GM23338 (cell line): ENCODE data around the gene KLK11. TPM values are rescaled to one million over a fixed set of nuclear protein-coding genes. Genes with fewer than 3 reads are reported as not detected.

ENCODE experiments used
- ATAC-seq: fragments of 200-7000 bp; cut with Tn5 transposase; 3 replicates; pipeline ENCODE4 v1.9.1; 2020
- DNase-seq: peaks from one replicate; pipeline ENCODE4 v3.0.0-alpha.2; 2015; ENCODE audit warnings: low spot score
- H2AFZ ChIP-seq: fragments of 200-600 bp; sonication (generic); 2 replicates; pipeline ENCODE4 v1.8.0; 2016; ENCODE audit warnings: antibody characterized with exemption, mild to moderate bottlenecking, moderate library complexity
- H3F3A ChIP-seq: fragments of 200-600 bp; sonication (generic); replicated peaks from 2 replicates; pipeline ENCODE4 v1.8.0; 2017; ENCODE audit warnings: antibody characterized with exemption, mixed run types, low read depth
- H3K27ac ChIP-seq: fragments of 200-600 bp; sonication (generic); 2 replicates; pipeline ENCODE4 v1.6.1; 2016; ENCODE audit warnings: low read depth
- H3K27me3 ChIP-seq: fragments of 200-600 bp; sonication (generic); 2 replicates; pipeline ENCODE4 v1.8.0; 2016; ENCODE audit warnings: mild to moderate bottlenecking, mixed run types, moderate library complexity; ENCODE audit not compliant: insufficient read depth
- H3K36me3 ChIP-seq: fragments of 200-600 bp; sonication (generic); 2 replicates; pipeline ENCODE4 v1.8.0; 2016; ENCODE audit warnings: mild to moderate bottlenecking; ENCODE audit not compliant: insufficient read depth
- H3K4me1 ChIP-seq: fragments of 200-600 bp; sonication (generic); 2 replicates; pipeline ENCODE4 v1.8.0; 2016; ENCODE audit warnings: mild to moderate bottlenecking, moderate library complexity; ENCODE audit not compliant: insufficient read depth
- H3K4me2 ChIP-seq: fragments of 200-600 bp; sonication (generic); 2 replicates; pipeline ENCODE4 v1.7.1; 2017; ENCODE audit warnings: mixed run types
- H3K4me3 ChIP-seq: fragments of 200-600 bp; sonication (generic); 2 replicates; pipeline ENCODE4 v1.6.1; 2016; ENCODE audit warnings: mixed run types
- H3K79me2 ChIP-seq: fragments of 200-600 bp; sonication (generic); replicated peaks from 2 replicates; pipeline ENCODE4 v1.8.0; 2017; ENCODE audit warnings: mild to moderate bottlenecking; ENCODE audit not compliant: insufficient read depth
- H3K9me2 ChIP-seq: fragments of 200-600 bp; sonication (generic); 2 replicates; pipeline ENCODE4 v1.8.0; 2017; ENCODE audit not compliant: insufficient read depth
- H4K20me1 ChIP-seq: fragments of 200-600 bp; sonication (generic); replicated peaks from 2 replicates; pipeline ENCODE4 v1.8.0; 2017; ENCODE audit warnings: mild to moderate bottlenecking; ENCODE audit not compliant: insufficient read depth
- H3K27ac Mint-ChIP-seq: 2 replicates; pipeline ENCODE4 v1.8.0; 2020; ENCODE audit warnings: inconsistent platforms, mild to moderate bottlenecking, moderate library complexity, mixed read lengths
- H3K27me3 Mint-ChIP-seq: 3 replicates; pipeline ENCODE4 v1.8.0; 2022; ENCODE audit warnings: low read depth, mild to moderate bottlenecking, moderate library complexity, mixed read lengths, inconsistent platforms; ENCODE audit not compliant: insufficient read depth, poor library complexity
- H3K36me3 Mint-ChIP-seq: 3 replicates; pipeline ENCODE4 v1.8.0; 2021; ENCODE audit warnings: low read depth, mild to moderate bottlenecking, inconsistent platforms, moderate library complexity, mixed read lengths
- H3K4me1 Mint-ChIP-seq: 3 replicates; pipeline ENCODE4 v1.8.0; 2020; ENCODE audit warnings: mild to moderate bottlenecking, inconsistent platforms, mixed read lengths
- H3K4me3 Mint-ChIP-seq: 3 replicates; pipeline ENCODE4 v1.8.0; 2021; ENCODE audit warnings: moderate library complexity, mild to moderate bottlenecking, inconsistent platforms, mixed read lengths
- H3K9me3 Mint-ChIP-seq: 3 replicates; pipeline ENCODE4 v1.8.0; 2020; ENCODE audit warnings: moderate library complexity, mild to moderate bottlenecking, inconsistent platforms, mixed read lengths
- CTCF ChIP-seq, 2 experiments: fragments of 200-600 bp in 1 of 2; sonication (generic) in 1 of 2; conservative IDR thresholded peaks; 2 replicates each; pipeline versions ENCODE4 v1.5.1 to v1.6.1; 2016 to 2017; ENCODE audit warnings: antibody characterized with exemption in 2 of 2, low read depth in 2 of 2, mild to moderate bottlenecking in 2 of 2, moderate library complexity in 1 of 2
- EZH2 ChIP-seq: fragments of 200-600 bp; sonication (generic); IDR thresholded peaks from one replicate; pipeline ENCODE4 v1.8.0; 2017; ENCODE audit warnings: antibody characterized with exemption, mild to moderate bottlenecking, low read depth; ENCODE audit not compliant: unreplicated experiment
- JUNB ChIP-seq: IDR thresholded peaks from one replicate; pipeline ENCODE4 v1.6.1; 2016; ENCODE audit warnings: antibody characterized with exemption; ENCODE audit not compliant: unreplicated experiment
- POLR2AphosphoS5 ChIP-seq: IDR thresholded peaks from 2 replicates; pipeline ENCODE4 v1.6.1; 2016; ENCODE audit warnings: antibody characterized with exemption, low read depth
- REST ChIP-seq: IDR thresholded peaks from one replicate; pipeline ENCODE4 v1.6.1; 2018; ENCODE audit warnings: antibody characterized with exemption; ENCODE audit not compliant: unreplicated experiment
- ZNF114 ChIP-seq: fragments of 250-450 bp; sonication (Bioruptor Pico); IDR thresholded peaks from 2 replicates; pipeline ENCODE4 v1.5.0; 2020; ENCODE audit warnings: mild to moderate bottlenecking, moderate library complexity
- polyA plus RNA-seq: library from polyadenylated mRNA; unstranded; fragments of >200 nt; fragmentation: Nextera tagmentation; extraction: Ambion mirVana; gene quantifications from 2 replicates; pipeline ENCODE4 v1.2.1, GENCODE V29; 2016
- total RNA-seq: library from RNA; depleted of rRNA; stranded (reverse); fragments of >200 nt; shearing (Covaris generic); gene quantifications from 2 replicates; pipeline ENCODE4 v1.2.3, GENCODE V29; 2014

KLK11 gene
- total and polyA plus RNA-seq, 2 experiments from 2014 or later = not detected

- H3K4me3 ChIP-seq = no peak overlapping the region
- H3K9me2 ChIP-seq = no peaks in the 10 kb centered on the region
- H3K36me3 ChIP-seq = no peaks in the 10 kb centered on the region
- peaks cover 3% of the 10 kb centered on the region; the same call in 1 of the 3 replicates for H3K36me3 Mint-ChIP-seq
- no peaks in the 10 kb centered on the region for H4K20me1 ChIP-seq
- H3F3A ChIP-seq = no peaks in the 10 kb centered on the region
- H3K27ac Mint-ChIP-seq = no peak overlapping the region; the same call in 1 of the 2 replicates
- peak; percentile 79 for DNase-seq
- H3K4me1 ChIP-seq = peaks cover 5% of the 10 kb centered on the region; the same call in 1 of the 2 replicates
- no peak overlapping the region for H3K4me3 Mint-ChIP-seq
- H3K79me2 ChIP-seq = no peaks in the 10 kb centered on the region
- H3K27me3 ChIP-seq = peaks cover 32% of the 10 kb centered on the region
- H3K9me3 Mint-ChIP-seq = peaks cover 10% of the 10 kb centered on the region
- peaks cover 33% of the 10 kb centered on the region for H3K4me1 Mint-ChIP-seq
- no peak overlapping the region for H3K4me2 ChIP-seq
- ATAC-seq = peak; percentile 1; the same call in 1 of the 3 replicates
- H3K27me3 Mint-ChIP-seq = peaks cover 36% of the 10 kb centered on the region
- TF ChIP-seq REST (no peak), JUNB (no peak), EZH2 (no peak), POLR2AphosphoS5 (no peak), CTCF (conservative IDR thresholded peaks at IDR 0.05; ENCODE audit: low read depth in 2 of 2) (peak; percentile 73 to 90)
- H2AFZ ChIP-seq = peak overlapping the region; percentile 83; the same call in 1 of the 2 replicates
- H3K27ac ChIP-seq = no peak overlapping the region
Measured at GRCh38 chr19:51020988-51021651, 5.3 kb downstream of the KLK11 start.

- Mint-ChIP-seq H3K4me1 (peaks cover 19% of the 10 kb centered on the region), H3K4me3 (peak within 1 kb of the TSS; percentile 86), H3K9me3 (peaks cover 10% of the 10 kb centered on the region), H3K36me3 (peaks cover 3% of the 10 kb centered on the region; the same call in 1 of the 3 replicates), H3K27ac (no peak within 1 kb of the TSS), H3K27me3 (peaks cover 35% of the 10 kb centered on the region)
- no peaks in the 10 kb centered on the region for H3K36me3 ChIP-seq
- no peaks in the 10 kb centered on the region for H3F3A ChIP-seq
- no peaks in the 10 kb centered on the region for H3K79me2 ChIP-seq
- no peaks in the 10 kb centered on the region for H4K20me1 ChIP-seq
- H3K27ac ChIP-seq = no peak within 1 kb of the TSS
- peaks cover 32% of the 10 kb centered on the region for H3K27me3 ChIP-seq
- peak within 1 kb of the TSS; percentile 85 for H2AFZ ChIP-seq
- ATAC-seq = peak; percentile 5
- peaks cover 5% of the 10 kb centered on the region; the same call in 1 of the 2 replicates for H3K4me1 ChIP-seq
- no peaks in the 10 kb centered on the region for H3K9me2 ChIP-seq
- H3K4me3 ChIP-seq = peak within 1 kb of the TSS; percentile 65
- no peak for DNase-seq
- TF ChIP-seq ZNF114 (CRISPR knock-in tag) (no peak), POLR2AphosphoS5 (no peak)
- H3K4me2 ChIP-seq = peak within 1 kb of the TSS; percentile 88
Measured at GRCh38 chr19:51019544-51019925, 6.9 kb downstream of the KLK11 start, which contains the start of gene KLK10. TSS of gene KLK10 (minus strand) at chr19:51019709. CDS start at chr19:51019130, 579 bp downstream.
